HepG2 (cell line): ENCODE results near the gene CIAO2B. TPM values are rescaled to one million over a fixed set of nuclear protein-coding genes. Genes with fewer than 3 reads are reported as not detected.

Source experiments
- EEA1 ChIP-seq: sonication (generic); formaldehyde crosslinking; IDR thresholded peaks from 2 replicates; pipeline ENCODE4 v1.5.1; 2020; ENCODE audit warnings: mild to moderate bottlenecking, missing genetic modification reagents, borderline replicate concordance
- KDM2A ChIP-seq: sonication (generic); formaldehyde crosslinking; IDR thresholded peaks from 2 replicates; pipeline ENCODE4 v1.4.0; 2020; ENCODE audit warnings: low read depth, missing genetic modification reagents, borderline replicate concordance
- MIER2 ChIP-seq: IDR thresholded peaks from 2 replicates; pipeline ENCODE4 v1.6.1; 2016; ENCODE audit warnings: missing biosample characterization, missing genetic modification reagents
- SNRNP70 ChIP-seq: fragments of 200-400 bp; formaldehyde crosslinking; IDR thresholded peaks from 2 replicates; pipeline ENCODE4 v1.6.1; 2017; ENCODE audit warnings: mild to moderate bottlenecking, low read depth, low read length, moderate library complexity
- TAF15 ChIP-seq: fragments of 200-400 bp; formaldehyde crosslinking; IDR thresholded peaks from one replicate; pipeline ENCODE4 v1.6.1; 2018; ENCODE audit warnings: mild to moderate bottlenecking, low read depth, low read length; ENCODE audit not compliant: poor library complexity, severe bottlenecking
- ZNF383 ChIP-seq: sonication (generic); formaldehyde crosslinking; IDR thresholded peaks from 2 replicates; pipeline ENCODE4 v1.4.0; 2020; ENCODE audit warnings: missing genetic modification reagents, mild to moderate bottlenecking, borderline replicate concordance
- ZNF432 ChIP-seq: sonication (generic); formaldehyde crosslinking; IDR thresholded peaks from 2 replicates; pipeline ENCODE4 v1.5.0; 2020; ENCODE audit warnings: missing genetic modification reagents, mild to moderate bottlenecking, borderline replicate concordance
- polyA plus RNA-seq, 8 experiments: library from polyadenylated mRNA; depleted of rRNA in 3 of 8; stranded (reverse) in 7 of 8; unstranded in 1 of 8; fragments of >200 nt; fragmentation: Illumina TruSeq in 4 of 8; extraction: Trizol in 4 of 8; gene quantifications; 2 replicates each; pipeline versions ENCODE4 v1.2.1 to v1.2.3, GENCODE V29; 2011 to 2016; ENCODE audit warnings: low read depth in 4 of 8, missing spikeins in 1 of 8, mixed read lengths in 1 of 8; ENCODE audit not compliant: insufficient read depth in 1 of 8
- total RNA-seq, 5 experiments: library from RNA; depleted of rRNA; stranded (reverse); fragments of >200 nt; fragmentation: Illumina TruSeq; extraction: Trizol; gene quantifications; 2 replicates each; pipeline ENCODE4 v1.2.3, GENCODE V29; 2016; ENCODE audit warnings: low read depth in 1 of 5
- TF ChIP-seq, protein P1 (sequence below): sonication (generic); formaldehyde crosslinking; IDR thresholded peaks from 2 replicates; pipeline ENCODE4 v1.4.0; 2020; ENCODE audit warnings: missing genetic modification reagents, borderline replicate concordance
- TF ChIP-seq, protein P2 (sequence below): sonication (generic); formaldehyde crosslinking; IDR thresholded peaks from 2 replicates; pipeline ENCODE4 v1.4.0; 2020; ENCODE audit warnings: mild to moderate bottlenecking, missing genetic modification reagents
- TF ChIP-seq, protein P3 (sequence below): sonication (generic); formaldehyde crosslinking; IDR thresholded peaks from 2 replicates; pipeline ENCODE4 v1.4.0; 2020; ENCODE audit warnings: missing genetic modification reagents, borderline replicate concordance
- TF ChIP-seq, protein P4 (sequence below): sonication (generic); formaldehyde crosslinking; IDR thresholded peaks from 2 replicates; pipeline ENCODE4 v1.8.0; 2022; ENCODE audit warnings: low read depth, missing genetic modification reagents
- TF ChIP-seq, protein P5 (sequence below): sonication (generic); formaldehyde crosslinking; IDR thresholded peaks from 2 replicates; pipeline ENCODE4 v1.4.0; 2020; ENCODE audit warnings: mild to moderate bottlenecking, missing genetic modification reagents
- TF ChIP-seq, protein P6 (sequence below): sonication (generic); formaldehyde crosslinking; IDR thresholded peaks from 2 replicates; pipeline ENCODE4 v1.5.0; 2020; ENCODE audit warnings: missing genetic modification reagents

The CIAO2B gene
- total and polyA plus RNA-seq, 2 of the 13 experiments (the other 11 are each of a cell fraction or from before 2014, with no cell fraction given): 157 to 293 TPM

DNA sequence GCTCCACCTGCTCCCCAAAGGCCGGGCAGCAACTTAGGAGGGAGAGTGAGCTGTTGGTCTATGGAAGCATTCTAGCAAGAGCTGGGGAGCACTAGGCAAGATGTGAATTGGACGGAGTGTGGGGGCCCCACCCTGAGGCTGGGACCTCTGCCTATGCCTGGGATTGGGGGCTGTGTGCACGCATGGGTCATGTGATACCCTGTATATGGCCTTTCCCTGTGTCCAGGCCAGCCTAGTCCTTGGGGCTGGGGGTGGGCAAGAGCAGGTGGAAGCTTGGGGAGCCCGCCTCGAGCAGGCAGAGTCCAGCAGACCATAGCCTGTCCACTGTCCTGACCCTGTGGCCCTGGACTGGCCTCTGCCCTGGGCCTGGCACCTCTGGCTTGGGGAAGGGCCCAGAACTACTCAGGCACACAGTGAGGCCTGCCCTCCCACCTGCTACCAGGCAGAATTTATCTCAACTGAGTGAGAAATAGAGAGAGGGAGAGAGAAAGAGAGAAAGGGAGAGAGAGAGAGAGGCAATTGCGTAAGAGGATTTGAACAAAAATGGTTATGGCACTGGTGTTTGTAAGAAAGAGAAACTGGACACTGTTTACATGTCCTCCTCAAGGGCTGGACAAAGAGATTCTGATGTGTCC is 34.8 kb downstream of the CIAO2B start (continued):
- TF ChIP-seq, protein P1, sequence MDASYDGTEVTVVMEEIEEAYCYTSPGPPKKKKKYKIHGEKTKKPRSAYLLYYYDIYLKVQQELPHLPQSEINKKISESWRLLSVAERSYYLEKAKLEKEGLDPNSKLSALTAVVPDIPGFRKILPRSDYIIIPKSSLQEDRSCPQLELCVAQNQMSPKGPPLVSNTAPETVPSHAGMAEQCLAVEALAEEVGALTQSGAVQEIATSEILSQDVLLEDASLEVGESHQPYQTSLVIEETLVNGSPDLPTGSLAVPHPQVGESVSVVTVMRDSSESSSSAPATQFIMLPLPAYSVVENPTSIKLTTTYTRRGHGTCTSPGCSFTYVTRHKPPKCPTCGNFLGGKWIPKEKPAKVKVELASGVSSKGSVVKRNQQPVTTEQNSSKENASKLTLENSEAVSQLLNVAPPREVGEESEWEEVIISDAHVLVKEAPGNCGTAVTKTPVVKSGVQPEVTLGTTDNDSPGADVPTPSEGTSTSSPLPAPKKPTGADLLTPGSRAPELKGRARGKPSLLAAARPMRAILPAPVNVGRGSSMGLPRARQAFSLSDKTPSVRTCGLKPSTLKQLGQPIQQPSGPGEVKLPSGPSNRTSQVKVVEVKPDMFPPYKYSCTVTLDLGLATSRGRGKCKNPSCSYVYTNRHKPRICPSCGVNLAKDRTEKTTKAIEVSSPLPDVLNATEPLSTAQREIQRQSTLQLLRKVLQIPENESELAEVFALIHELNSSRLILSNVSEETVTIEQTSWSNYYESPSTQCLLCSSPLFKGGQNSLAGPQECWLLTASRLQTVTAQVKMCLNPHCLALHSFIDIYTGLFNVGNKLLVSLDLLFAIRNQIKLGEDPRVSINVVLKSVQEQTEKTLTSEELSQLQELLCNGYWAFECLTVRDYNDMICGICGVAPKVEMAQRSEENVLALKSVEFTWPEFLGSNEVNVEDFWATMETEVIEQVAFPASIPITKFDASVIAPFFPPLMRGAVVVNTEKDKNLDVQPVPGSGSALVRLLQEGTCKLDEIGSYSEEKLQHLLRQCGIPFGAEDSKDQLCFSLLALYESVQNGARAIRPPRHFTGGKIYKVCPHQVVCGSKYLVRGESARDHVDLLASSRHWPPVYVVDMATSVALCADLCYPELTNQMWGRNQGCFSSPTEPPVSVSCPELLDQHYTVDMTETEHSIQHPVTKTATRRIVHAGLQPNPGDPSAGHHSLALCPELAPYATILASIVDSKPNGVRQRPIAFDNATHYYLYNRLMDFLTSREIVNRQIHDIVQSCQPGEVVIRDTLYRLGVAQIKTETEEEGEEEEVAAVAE: 0 out of 2 replicates have a peak, but pooled peaks have one; percentile 42
- TF ChIP-seq, protein P2, sequence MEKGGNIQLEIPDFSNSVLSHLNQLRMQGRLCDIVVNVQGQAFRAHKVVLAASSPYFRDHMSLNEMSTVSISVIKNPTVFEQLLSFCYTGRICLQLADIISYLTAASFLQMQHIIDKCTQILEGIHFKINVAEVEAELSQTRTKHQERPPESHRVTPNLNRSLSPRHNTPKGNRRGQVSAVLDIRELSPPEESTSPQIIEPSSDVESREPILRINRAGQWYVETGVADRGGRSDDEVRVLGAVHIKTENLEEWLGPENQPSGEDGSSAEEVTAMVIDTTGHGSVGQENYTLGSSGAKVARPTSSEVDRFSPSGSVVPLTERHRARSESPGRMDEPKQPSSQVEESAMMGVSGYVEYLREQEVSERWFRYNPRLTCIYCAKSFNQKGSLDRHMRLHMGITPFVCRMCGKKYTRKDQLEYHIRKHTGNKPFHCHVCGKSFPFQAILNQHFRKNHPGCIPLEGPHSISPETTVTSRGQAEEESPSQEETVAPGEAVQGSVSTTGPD (CRISPR knock-in tag): no peak
- TF ChIP-seq ZNF432 (CRISPR knock-in tag): no peak
- TF ChIP-seq, protein P3, sequence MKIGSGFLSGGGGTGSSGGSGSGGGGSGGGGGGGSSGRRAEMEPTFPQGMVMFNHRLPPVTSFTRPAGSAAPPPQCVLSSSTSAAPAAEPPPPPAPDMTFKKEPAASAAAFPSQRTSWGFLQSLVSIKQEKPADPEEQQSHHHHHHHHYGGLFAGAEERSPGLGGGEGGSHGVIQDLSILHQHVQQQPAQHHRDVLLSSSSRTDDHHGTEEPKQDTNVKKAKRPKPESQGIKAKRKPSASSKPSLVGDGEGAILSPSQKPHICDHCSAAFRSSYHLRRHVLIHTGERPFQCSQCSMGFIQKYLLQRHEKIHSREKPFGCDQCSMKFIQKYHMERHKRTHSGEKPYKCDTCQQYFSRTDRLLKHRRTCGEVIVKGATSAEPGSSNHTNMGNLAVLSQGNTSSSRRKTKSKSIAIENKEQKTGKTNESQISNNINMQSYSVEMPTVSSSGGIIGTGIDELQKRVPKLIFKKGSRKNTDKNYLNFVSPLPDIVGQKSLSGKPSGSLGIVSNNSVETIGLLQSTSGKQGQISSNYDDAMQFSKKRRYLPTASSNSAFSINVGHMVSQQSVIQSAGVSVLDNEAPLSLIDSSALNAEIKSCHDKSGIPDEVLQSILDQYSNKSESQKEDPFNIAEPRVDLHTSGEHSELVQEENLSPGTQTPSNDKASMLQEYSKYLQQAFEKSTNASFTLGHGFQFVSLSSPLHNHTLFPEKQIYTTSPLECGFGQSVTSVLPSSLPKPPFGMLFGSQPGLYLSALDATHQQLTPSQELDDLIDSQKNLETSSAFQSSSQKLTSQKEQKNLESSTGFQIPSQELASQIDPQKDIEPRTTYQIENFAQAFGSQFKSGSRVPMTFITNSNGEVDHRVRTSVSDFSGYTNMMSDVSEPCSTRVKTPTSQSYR (CRISPR knock-in tag): 0 out of 2 replicates have a peak, but pooled peaks have one; percentile 4
- TF ChIP-seq, protein P4, sequence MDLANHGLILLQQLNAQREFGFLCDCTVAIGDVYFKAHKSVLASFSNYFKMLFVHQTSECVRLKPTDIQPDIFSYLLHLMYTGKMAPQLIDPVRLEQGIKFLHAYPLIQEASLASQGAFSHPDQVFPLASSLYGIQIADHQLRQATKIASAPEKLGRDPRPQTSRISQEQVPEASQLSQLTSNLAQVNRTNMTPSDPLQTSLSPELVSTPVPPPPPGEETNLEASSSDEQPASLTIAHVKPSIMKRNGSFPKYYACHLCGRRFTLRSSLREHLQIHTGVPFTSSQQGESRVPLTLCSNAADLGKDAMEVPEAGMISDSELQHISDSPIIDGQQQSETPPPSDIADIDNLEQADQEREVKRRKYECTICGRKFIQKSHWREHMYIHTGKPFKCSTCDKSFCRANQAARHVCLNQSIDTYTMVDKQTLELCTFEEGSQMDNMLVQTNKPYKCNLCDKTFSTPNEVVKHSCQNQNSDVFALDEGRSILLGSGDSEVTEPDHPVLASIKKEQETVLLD (CRISPR knock-in tag): no peak
- no peak for TF ChIP-seq ZNF383 (CRISPR knock-in tag)
- no peak for TF ChIP-seq MIER2 (CRISPR knock-in tag)
- peak; percentile 33; the same call in 1 of the 2 replicates for TF ChIP-seq KDM2A (CRISPR knock-in tag)
- TF ChIP-seq, protein P5, sequence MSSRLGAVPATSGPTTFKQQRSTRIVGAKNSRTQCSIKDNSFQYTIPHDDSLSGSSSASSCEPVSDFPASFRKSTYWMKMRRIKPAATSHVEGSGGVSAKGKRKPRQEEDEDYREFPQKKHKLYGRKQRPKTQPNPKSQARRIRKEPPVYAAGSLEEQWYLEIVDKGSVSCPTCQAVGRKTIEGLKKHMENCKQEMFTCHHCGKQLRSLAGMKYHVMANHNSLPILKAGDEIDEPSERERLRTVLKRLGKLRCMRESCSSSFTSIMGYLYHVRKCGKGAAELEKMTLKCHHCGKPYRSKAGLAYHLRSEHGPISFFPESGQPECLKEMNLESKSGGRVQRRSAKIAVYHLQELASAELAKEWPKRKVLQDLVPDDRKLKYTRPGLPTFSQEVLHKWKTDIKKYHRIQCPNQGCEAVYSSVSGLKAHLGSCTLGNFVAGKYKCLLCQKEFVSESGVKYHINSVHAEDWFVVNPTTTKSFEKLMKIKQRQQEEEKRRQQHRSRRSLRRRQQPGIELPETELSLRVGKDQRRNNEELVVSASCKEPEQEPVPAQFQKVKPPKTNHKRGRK (CRISPR knock-in tag): no peak
- TF ChIP-seq EEA1 (CRISPR knock-in tag): no peak
- TF ChIP-seq, protein P6, sequence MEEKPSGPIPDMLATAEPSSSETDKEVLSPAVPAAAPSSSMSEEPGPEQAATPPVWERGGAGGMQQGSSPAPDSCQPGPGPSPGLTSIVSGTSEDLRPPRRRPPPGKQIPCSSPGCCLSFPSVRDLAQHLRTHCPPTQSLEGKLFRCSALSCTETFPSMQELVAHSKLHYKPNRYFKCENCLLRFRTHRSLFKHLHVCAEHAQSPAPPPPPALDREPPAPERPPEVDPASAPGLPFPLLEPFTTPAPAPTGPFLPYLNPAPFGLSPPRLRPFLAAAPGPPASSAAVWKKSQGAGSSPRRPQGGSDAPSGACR (CRISPR knock-in tag): no peak
- no peak for TF ChIP-seq SNRNP70
- TF ChIP-seq TAF15: no peak
